Activated CD8-positive, alpha-beta T cell treated with anti-CD3 and anti-CD28 coated beads, Interleukin-2, amount 10 ng/mL, durations not matched to agents 7 days and 5 days (primary cell): ENCODE measurements around the gene RPS28. TPM values are rescaled to one million over a fixed set of nuclear protein-coding genes. Genes with fewer than 3 reads are reported as not detected.
"Not testable (repeated sequence)": the region's sequence is repeated elsewhere in the genome, so short reads cannot be mapped to it uniquely, and the experiment has no call there.

Source experiments
- ATAC-seq: fragments of 150-1000 bp; cut with Tn5 transposase; one replicate; pipeline ENCODE4 v1.10.0; 2021; ENCODE audit warnings: moderate library complexity
- CTCF ChIA-PET: fragments of 350-600 bp; sonication (Branson Sonifier 250); formaldehyde crosslinking; loops from one replicate; lab custom pipeline; 2021; ENCODE audit warnings: antibody characterized with exemption; lab: Charles Lee
- POLR2A ChIA-PET: fragments of 350-600 bp; sonication (Branson Sonifier 250); formaldehyde crosslinking; loops from one replicate; lab custom pipeline; 2021; ENCODE audit warnings: antibody characterized with exemption; lab: Charles Lee
- DNase-seq: peaks from one replicate; pipeline ENCODE4 v3.0.0-alpha.2; 2020
- H3K27ac Mint-ChIP-seq: one replicate; pipeline ENCODE4 v1.8.0; 2021; ENCODE audit warnings: mild to moderate bottlenecking, mixed read lengths
- H3K27me3 Mint-ChIP-seq: one replicate; pipeline ENCODE4 v1.8.0; 2021; ENCODE audit warnings: low read depth, mixed read lengths
- H3K36me3 Mint-ChIP-seq: one replicate; pipeline ENCODE4 v1.8.0; 2021; ENCODE audit warnings: low read depth, mixed read lengths
- H3K4me1 Mint-ChIP-seq: one replicate; pipeline ENCODE4 v1.8.0; 2021; ENCODE audit warnings: low read depth, mixed read lengths
- H3K4me3 Mint-ChIP-seq: one replicate; pipeline ENCODE4 v1.8.0; 2021; ENCODE audit warnings: mild to moderate bottlenecking, mixed read lengths
- H3K9me3 Mint-ChIP-seq: one replicate; pipeline ENCODE4 v1.8.0; 2022; ENCODE audit warnings: mixed read lengths; ENCODE audit not compliant: insufficient read depth
- total RNA-seq, 2 experiments: library from RNA; stranded (reverse); gene quantifications; one replicate each; pipeline ENCODE4 v1.2.3, GENCODE V29; 2021

RPS28 gene
- total RNA-seq, 2 experiments from 2014 or later = 1,476 to 1,561 TPM

- ChIA-PET POLR2A (interaction anchor here (0.6 to 3.0 kb wide), 3 partner anchors 13 to 473 kb away, joined by 3 to 13 read pairs (median 3); partner anchors contain the start of genes NDUFA7 and RPS28), CTCF (no interaction called here)
- peaks cover 39% of the 10 kb centered on the region for H3K4me1 Mint-ChIP-seq
These were observed 12.4 kb upstream of the RPS28 start for GRCh38 chr19:8308891-8309291.

GRCh38 chr19:8310342-8311055 is 10.8 kb upstream of the RPS28 start:
- Mint-ChIP-seq H3K36me3 (peaks cover 33% of the 10 kb centered on the region), H3K4me3 (no peak overlapping the region), H3K27ac (no peak overlapping the region), H3K27me3 (no peaks in the 10 kb centered on the region), H3K4me1 (peaks cover 32% of the 10 kb centered on the region), H3K9me3 (no peaks in the 10 kb centered on the region)
- ChIA-PET POLR2A (interaction anchor here (0.6 to 3.0 kb wide), 3 partner anchors 9 to 163 kb away, joined by 4 to 13 read pairs (median 6); partner anchors contain the start of genes NDUFA7 and RPS28), CTCF (interaction anchor here (1.3 kb wide), 1 partner anchor 41 kb away, joined by 3 read pairs; no protein-coding TSS in a partner anchor)
- DNase-seq = peak; percentile 16
- ATAC-seq = no peak

More at GRCh38 chr19:8308891-8309291, 12.4 kb upstream of the RPS28 start:
- H3K36me3 Mint-ChIP-seq = peaks cover 31% of the 10 kb centered on the region
- DNase-seq = no peak
- ATAC-seq = no peak
- H3K27ac Mint-ChIP-seq = peak overlapping the region; percentile 97
- no peaks in the 10 kb centered on the region for H3K27me3 Mint-ChIP-seq
- peak overlapping the region; percentile 96 for H3K4me3 Mint-ChIP-seq
- H3K9me3 Mint-ChIP-seq = no peaks in the 10 kb centered on the region

- peak; percentile 19 for DNase-seq
- ChIA-PET POLR2A (interaction anchor here (1.4 to 3.0 kb wide), 2 partner anchors 8 to 10 kb away, joined by 4 to 13 read pairs; partner anchors contain the start of genes NDUFA7 and RPS28), CTCF (interaction anchor here (1.3 kb wide), 1 partner anchor 42 kb away, joined by 3 read pairs; no protein-coding TSS in a partner anchor)
- Mint-ChIP-seq H3K27me3 (no peaks in the 10 kb centered on the region), H3K9me3 (no peaks in the 10 kb centered on the region), H3K27ac (no peak overlapping the region), H3K4me1 (peaks cover 22% of the 10 kb centered on the region), H3K4me3 (no peak overlapping the region), H3K36me3 (peaks cover 36% of the 10 kb centered on the region)
- no peak for ATAC-seq
These were observed 9.6 kb upstream of the RPS28 start for GRCh38 chr19:8311461-8312260.

- H3K9me3 Mint-ChIP-seq, H3K27me3 Mint-ChIP-seq, CTCF ChIA-PET, H3K4me3 Mint-ChIP-seq, POLR2A ChIA-PET, DNase-seq, H3K27ac Mint-ChIP-seq, ATAC-seq: not testable (repeated sequence)
- Mint-ChIP-seq H3K36me3 (peaks cover 27% of the 10 kb centered on the region), H3K4me1 (peaks cover 19% of the 10 kb centered on the region)
These were observed 6.2 kb upstream of the RPS28 start for GRCh38 chr19:8314981-8315640.

- POLR2A ChIA-PET = no interaction called here
These were observed 4.8 kb upstream of the RPS28 start for GRCh38 chr19:8316351-8317125.

GRCh38 chr19:8318835-8319234 is 2.5 kb upstream of the RPS28 start:
- DNase-seq, H3K9me3 Mint-ChIP-seq, H3K27me3 Mint-ChIP-seq, ATAC-seq, H3K4me3 Mint-ChIP-seq, POLR2A ChIA-PET: not testable (repeated sequence)
- CTCF ChIA-PET = interaction anchor here (0.9 to 1.6 kb wide), 2 partner anchors 13 to 50 kb away, joined by 4 read pairs; no protein-coding TSS in a partner anchor
- H3K4me1 Mint-ChIP-seq = peaks cover 44% of the 10 kb centered on the region
- H3K27ac Mint-ChIP-seq = peak overlapping the region; percentile 49
- H3K36me3 Mint-ChIP-seq = peaks cover 46% of the 10 kb centered on the region

More at GRCh38 chr19:8316351-8317125, 4.8 kb upstream of the RPS28 start:
- CTCF ChIA-PET = interaction anchor here (1.7 kb wide), 1 partner anchor 10 kb away, joined by 4 read pairs; no protein-coding TSS in a partner anchor
- Mint-ChIP-seq H3K9me3 (no peaks in the 10 kb centered on the region), H3K27me3 (no peaks in the 10 kb centered on the region), H3K36me3 (peaks cover 27% of the 10 kb centered on the region), H3K27ac (no peak overlapping the region), H3K4me3 (no peak overlapping the region), H3K4me1 (peaks cover 25% of the 10 kb centered on the region)
- DNase-seq = no peak
- no peak for ATAC-seq

- peaks cover 45% of the 10 kb centered on the region for H3K36me3 Mint-ChIP-seq
These were observed 1.3 kb upstream of the RPS28 start for GRCh38 chr19:8319807-8320520.

GRCh38 chr19:8320564-8321066 is 681 bp upstream of the RPS28 start:
- peak; percentile 27 for ATAC-seq
- peak; percentile 50 for DNase-seq
- no peaks in the 10 kb centered on the region for H3K9me3 Mint-ChIP-seq

More at GRCh38 chr19:8319807-8320520, 1.3 kb upstream of the RPS28 start:
- DNase-seq (no peak), ATAC-seq (no peak)
- Mint-ChIP-seq H3K27me3 (no peaks in the 10 kb centered on the region), H3K4me3 (peak overlapping the region; percentile 100), H3K27ac (peak overlapping the region; percentile 100), H3K9me3 (no peaks in the 10 kb centered on the region), H3K4me1 (peaks cover 47% of the 10 kb centered on the region)
- POLR2A ChIA-PET = interaction anchor here (0.9 to 2.5 kb wide), 3 partner anchors 9 to 14 kb away, joined by 4 to 13 read pairs (median 4); no protein-coding TSS in a partner anchor
- CTCF ChIA-PET = interaction anchor here (0.9 to 2.1 kb wide), 2 partner anchors 11 to 50 kb away, joined by 4 to 9 read pairs; no protein-coding TSS in a partner anchor

GRCh38 chr19:8321986-8322637 is 816 bp downstream of the RPS28 start:
- DNase-seq = no peak
- no peaks in the 10 kb centered on the region for H3K9me3 Mint-ChIP-seq
- CTCF ChIA-PET = interaction anchor here (1.3 kb wide), 1 partner anchor 32 kb away, joined by 4 read pairs; no protein-coding TSS in a partner anchor
- H3K36me3 Mint-ChIP-seq = peaks cover 36% of the 10 kb centered on the region
- H3K4me3 Mint-ChIP-seq = peak overlapping the region; percentile 100
- POLR2A ChIA-PET = interaction anchor here (0.7 to 2.5 kb wide), 9 partner anchors 9 to 127 kb away, joined by 3 to 13 read pairs (median 3); partner anchors contain the start of genes CD320 and KANK3
- peaks cover 44% of the 10 kb centered on the region for H3K4me1 Mint-ChIP-seq
- peak overlapping the region; percentile 100 for H3K27ac Mint-ChIP-seq
- no peak for ATAC-seq
- peaks cover 3% of the 10 kb centered on the region for H3K27me3 Mint-ChIP-seq

More at GRCh38 chr19:8320564-8321066, 681 bp upstream of the RPS28 start:
- Mint-ChIP-seq H3K27me3 (no peaks in the 10 kb centered on the region), H3K4me3 (peak overlapping the region; percentile 100), H3K27ac (peak overlapping the region; percentile 100), H3K36me3 (peaks cover 41% of the 10 kb centered on the region), H3K4me1 (peaks cover 47% of the 10 kb centered on the region)
- ChIA-PET CTCF (interaction anchor here (0.7 to 2.1 kb wide), 2 partner anchors 51 to 53 kb away, joined by 3 to 9 read pairs; no protein-coding TSS in a partner anchor), POLR2A (interaction anchor here (0.9 to 2.5 kb wide), 5 partner anchors 10 to 22 kb away, joined by 4 to 13 read pairs (median 5); partner anchors contain the start of gene KANK3)
